H1 (cell line): ENCODE data around the gene SHC3. TPM values are rescaled to one million over a fixed set of nuclear protein-coding genes. Genes with fewer than 3 reads are reported as not detected.

Experiments
- CBX5 ChIP-seq: fragments of 300-800, 300-1000 bp; sonication (generic); IDR thresholded peaks from 2 replicates; pipeline ENCODE4 v1.7.1; 2016; ENCODE audit warnings: antibody characterized with exemption, low read length, low read depth
- CHD2 ChIP-seq: IDR thresholded peaks from 2 replicates; pipeline ENCODE4 v1.6.1; 2012; ENCODE audit warnings: low read length, improper control_type of control experiment
- CHD7 ChIP-seq: fragments of 300-600 bp; sonication (generic); IDR thresholded peaks from 2 replicates; pipeline ENCODE4 v1.7.1; 2012; ENCODE audit warnings: low read length, moderate library complexity, mild to moderate bottlenecking, inconsistent platforms; ENCODE audit not compliant: insufficient replicate concordance
- FOSL1 ChIP-seq: IDR thresholded peaks from 2 replicates; pipeline ENCODE4 v1.6.1; 2011; ENCODE audit warnings: mild to moderate bottlenecking, low read depth, low read length, moderate library complexity; ENCODE audit not compliant: insufficient read depth
- RAD21 ChIP-seq, 2 experiments: IDR thresholded peaks in 1 of 2; conservative IDR thresholded peaks in 1 of 2; 2 replicates each; pipeline ENCODE4 v1.6.1; 2011; ENCODE audit warnings: low read depth in 2 of 2, low read length in 2 of 2, improper control_type of control experiment in 1 of 2, inconsistent platforms in 1 of 2, mild to moderate bottlenecking in 1 of 2, moderate library complexity in 1 of 2
- RBBP5 ChIP-seq: IDR thresholded peaks from 2 replicates; pipeline ENCODE4 v1.7.1; 2012; ENCODE audit warnings: low read depth, mild to moderate bottlenecking, inconsistent platforms, low read length, moderate library complexity, borderline replicate concordance
- SIX5 ChIP-seq: IDR thresholded peaks from 2 replicates; pipeline ENCODE4 v1.6.1; 2011; ENCODE audit warnings: mild to moderate bottlenecking, low read depth, low read length
- TAF7 ChIP-seq: optimal IDR thresholded peaks from 2 replicates; pipeline ENCODE3; 2011; ENCODE audit warnings: low read depth, mild to moderate bottlenecking, inconsistent platforms, low read length, moderate library complexity, borderline replicate concordance
- YY1 ChIP-seq: IDR thresholded peaks from 2 replicates; pipeline ENCODE4 v1.6.1; 2011; ENCODE audit warnings: low read depth, mild to moderate bottlenecking, low read length
- polyA plus RNA-seq, 7 experiments: library from polyadenylated mRNA; depleted of rRNA in 3 of 7; stranded (reverse) in 5 of 7; unstranded in 2 of 7; fragments of >200 nt in 5 of 7; fragments of 200-250 nt in 2 of 7; gene quantifications; 1 replicate in 5 of 7; 2 replicates in 1 of 7; 4 replicates in 1 of 7; pipeline versions ENCODE4 v1.2.1 to v1.2.3, GENCODE V29; 2011 to 2013; ENCODE audit warnings: missing spikeins in 2 of 7, mixed read lengths in 2 of 7
- total RNA-seq: library from RNA; stranded (reverse); fragmentation: NEBNext Ultra II Directional; extraction: Animal tissue kit (Norgen Biotek cat#: 25700); gene quantifications from 2 replicates; pipeline ENCODE4 v1.2.1, GENCODE V29; 2021

The SHC3 gene
- total and polyA plus RNA-seq, 2 of the 8 experiments (the other 6 are each of a cell fraction or from before 2014, with no cell fraction given), result 1.4 to 7.1 TPM

- TF ChIP-seq RAD21 (IDR thresholded peaks at IDR 0.05 in 1 of 2, conservative IDR thresholded peaks at IDR 0.05 in 1 of 2; ENCODE audit: low read depth in 2 of 2, low read length in 2 of 2), result no peak
- TF ChIP-seq TAF7, result no peak
- TF ChIP-seq SIX5, result no peak
- TF ChIP-seq CHD2, result no peak
- no peak for TF ChIP-seq YY1
- no peak for TF ChIP-seq CHD7
- TF ChIP-seq FOSL1, result no peak
- no peak for TF ChIP-seq CBX5
- no peak; the same call in 1 of the 2 replicates for TF ChIP-seq RBBP5
These were observed 1.3 kb downstream of the SHC3 start (continued) for GRCh38 chr9:89177012-89177943.
